K562 (cell line): ENCODE data around the gene EFHB. TPM values are rescaled to one million over a fixed set of nuclear protein-coding genes. Genes with fewer than 3 reads are reported as not detected.

ENCODE experiments used
- CHD4 ChIP-seq: fragments of 200-600 bp; sonication (generic); IDR thresholded peaks from 3 replicates; pipeline ENCODE4 v1.6.1; 2012; ENCODE audit warnings: low read depth, mild to moderate bottlenecking, mixed read lengths, low read length, inconsistent platforms; ENCODE audit not compliant: insufficient read depth, insufficient replicate concordance, poor library complexity, severe bottlenecking
- GATAD2B ChIP-seq: fragments of 450-650 bp; IDR thresholded peaks from 2 replicates; pipeline ENCODE4 v1.6.1; 2017; ENCODE audit warnings: mild to moderate bottlenecking, borderline replicate concordance
- KAT2B ChIP-seq: IDR thresholded peaks from one replicate; pipeline ENCODE4 v1.6.1; 2012; ENCODE audit warnings: low read depth, mild to moderate bottlenecking, control low read depth, inconsistent platforms, low read length, moderate library complexity
- KDM2B ChIP-seq: fragments of 250-450 bp; sonication (Bioruptor Pico); IDR thresholded peaks from 2 replicates; pipeline ENCODE4 v1.8.0; 2021; ENCODE audit warnings: mild to moderate bottlenecking, moderate library complexity
- MAFK ChIP-seq: IDR thresholded peaks from 2 replicates; pipeline ENCODE4 v1.6.1; 2011; ENCODE audit warnings: low read length, improper control_type of control experiment
- MTA2 ChIP-seq: fragments of 450-650 bp; IDR thresholded peaks from 2 replicates; pipeline ENCODE4 v1.6.1; 2016; ENCODE audit warnings: low read depth
- NFYB ChIP-seq: IDR thresholded peaks from 2 replicates; pipeline ENCODE4 v1.6.1; 2011; ENCODE audit warnings: mild to moderate bottlenecking, moderate library complexity; ENCODE audit not compliant: insufficient read length; ENCODE audit errors: extremely low read depth
- PHTF2 ChIP-seq: fragments of 250-450 bp; sonication (Bioruptor Pico); IDR thresholded peaks from 2 replicates; pipeline ENCODE4 v1.5.0; 2021; ENCODE audit warnings: mild to moderate bottlenecking
- RB1 ChIP-seq: fragments of 450-650 bp; IDR thresholded peaks from 2 replicates; pipeline ENCODE4 v1.6.1; 2017; ENCODE audit warnings: low read depth, mild to moderate bottlenecking
- SREBF1 ChIP-seq: fragments of 150-350 bp; IDR thresholded peaks from 2 replicates; pipeline ENCODE4 v1.6.1; 2014; ENCODE audit warnings: antibody characterized with exemption, low read depth, low read length, borderline replicate concordance
- TARDBP ChIP-seq: fragments of 450-650 bp; IDR thresholded peaks from 2 replicates; pipeline ENCODE4 v1.6.1; 2016
- TRIM24 ChIP-seq, 2 experiments: fragments of 450-650 bp; IDR thresholded peaks; 2 replicates each; pipeline ENCODE4 v1.6.1; 2016
- ZNF24 ChIP-seq: fragments of 450-650 bp; IDR thresholded peaks from 2 replicates; pipeline ENCODE4 v1.6.1; 2016
- polyA plus RNA-seq, 8 experiments: library from polyadenylated mRNA; depleted of rRNA in 4 of 8; stranded (reverse) in 5 of 8; unstranded in 3 of 8; fragments of >200 nt; fragmentation: Nextera tagmentation in 2 of 8; fragmentation: Illumina TruSeq in 1 of 8; extraction: Ambion mirVana in 2 of 8; extraction: Trizol in 1 of 8; gene quantifications; 2 replicates each; pipeline versions ENCODE4 v1.2.1 to v1.2.3, GENCODE V29; 2011 to 2014; ENCODE audit warnings: inconsistent platforms in 1 of 8, missing spikeins in 1 of 8
- total RNA-seq, 7 experiments: library from RNA; depleted of rRNA in 6 of 7; stranded (reverse); fragments of >200 nt in 6 of 7; fragmentation: Illumina TruSeq in 2 of 7; extraction: Trizol in 2 of 7; gene quantifications; 2 replicates each; pipeline versions ENCODE4 v1.2.1 to v1.2.3, GENCODE V29; 2011 to 2021; ENCODE audit warnings: low replicate concordance in 1 of 7
- TF ChIP-seq, protein P1 (sequence below): fragments of 250-450 bp; sonication (Bioruptor Pico); IDR thresholded peaks from 2 replicates; pipeline ENCODE4 v1.5.0; 2021
- TF ChIP-seq, protein P2 (sequence below): sonication (generic); formaldehyde crosslinking; IDR thresholded peaks from 2 replicates; pipeline ENCODE4 v1.8.0; 2022; ENCODE audit warnings: mild to moderate bottlenecking, missing genetic modification reagents
- TF ChIP-seq, protein P3 (sequence below): fragments of 450-650 bp; IDR thresholded peaks from 2 replicates; pipeline ENCODE4 v1.6.1; 2017; ENCODE audit warnings: antibody characterized with exemption
- TF ChIP-seq, protein P4 (sequence below): fragments of 250-450 bp; sonication (Bioruptor Pico); IDR thresholded peaks from 2 replicates; pipeline ENCODE4 v1.4.0; 2020; ENCODE audit warnings: mild to moderate bottlenecking
- TF ChIP-seq, protein P5 (sequence below): fragments of 450-650 bp; formaldehyde crosslinking; IDR thresholded peaks from 2 replicates; pipeline ENCODE4 v1.4.0; 2020; ENCODE audit warnings: mild to moderate bottlenecking

Gene EFHB
- total and polyA plus RNA-seq, 9 of the 15 experiments (the other 6 are each of a cell fraction or from before 2014, with no cell fraction given): 1.5 to 4.0 (median 1.8) TPM

DNA sequence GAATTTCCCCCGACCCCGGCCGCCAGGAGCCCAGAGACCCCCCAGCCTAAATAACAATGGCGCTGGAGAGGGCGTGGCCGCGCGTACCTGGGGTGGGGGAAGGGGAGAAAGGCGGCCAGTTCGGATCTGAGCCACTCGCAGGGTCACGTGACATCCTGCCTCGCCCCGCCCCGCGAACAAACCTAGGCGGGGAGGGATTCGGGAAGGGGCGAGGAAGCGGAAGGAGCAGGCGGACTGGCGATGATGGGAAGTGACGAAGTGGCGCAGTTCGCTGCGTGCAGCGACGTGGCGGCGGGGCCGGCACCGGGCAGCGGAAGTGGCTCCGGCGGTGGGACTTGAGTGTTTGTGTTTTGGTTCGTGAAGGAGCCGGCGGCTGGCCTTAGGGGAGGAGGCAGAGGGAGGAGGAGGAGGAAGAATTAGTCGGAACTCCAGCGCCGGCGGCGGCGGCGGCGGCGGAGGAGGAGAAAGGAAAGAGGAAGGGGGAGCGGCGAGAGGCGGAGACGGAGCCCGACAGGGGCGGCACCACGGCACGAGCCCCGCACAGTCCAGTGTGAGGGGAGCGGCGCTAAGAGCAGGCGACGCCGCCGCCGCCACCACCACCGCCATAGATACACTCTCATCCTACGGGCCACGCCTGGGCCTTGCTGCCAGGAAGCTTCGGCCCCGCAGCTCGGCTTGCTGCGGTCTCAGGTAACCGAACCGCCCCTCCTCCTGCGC is 13.0 kb upstream of the EFHB start, which contains the start of gene RAB5A (continued):
- TF ChIP-seq, protein P1, sequence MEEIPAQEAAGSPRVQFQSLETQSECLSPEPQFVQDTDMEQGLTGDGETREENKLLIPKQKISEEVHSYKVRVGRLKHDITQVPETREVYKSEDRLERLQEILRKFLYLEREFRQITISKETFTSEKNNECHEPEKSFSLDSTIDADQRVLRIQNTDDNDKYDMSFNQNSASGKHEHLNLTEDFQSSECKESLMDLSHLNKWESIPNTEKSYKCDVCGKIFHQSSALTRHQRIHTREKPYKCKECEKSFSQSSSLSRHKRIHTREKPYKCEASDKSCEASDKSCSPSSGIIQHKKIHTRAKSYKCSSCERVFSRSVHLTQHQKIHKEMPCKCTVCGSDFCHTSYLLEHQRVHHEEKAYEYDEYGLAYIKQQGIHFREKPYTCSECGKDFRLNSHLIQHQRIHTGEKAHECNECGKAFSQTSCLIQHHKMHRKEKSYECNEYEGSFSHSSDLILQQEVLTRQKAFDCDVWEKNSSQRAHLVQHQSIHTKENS (CRISPR knock-in tag): no peak
- TF ChIP-seq, protein P2, sequence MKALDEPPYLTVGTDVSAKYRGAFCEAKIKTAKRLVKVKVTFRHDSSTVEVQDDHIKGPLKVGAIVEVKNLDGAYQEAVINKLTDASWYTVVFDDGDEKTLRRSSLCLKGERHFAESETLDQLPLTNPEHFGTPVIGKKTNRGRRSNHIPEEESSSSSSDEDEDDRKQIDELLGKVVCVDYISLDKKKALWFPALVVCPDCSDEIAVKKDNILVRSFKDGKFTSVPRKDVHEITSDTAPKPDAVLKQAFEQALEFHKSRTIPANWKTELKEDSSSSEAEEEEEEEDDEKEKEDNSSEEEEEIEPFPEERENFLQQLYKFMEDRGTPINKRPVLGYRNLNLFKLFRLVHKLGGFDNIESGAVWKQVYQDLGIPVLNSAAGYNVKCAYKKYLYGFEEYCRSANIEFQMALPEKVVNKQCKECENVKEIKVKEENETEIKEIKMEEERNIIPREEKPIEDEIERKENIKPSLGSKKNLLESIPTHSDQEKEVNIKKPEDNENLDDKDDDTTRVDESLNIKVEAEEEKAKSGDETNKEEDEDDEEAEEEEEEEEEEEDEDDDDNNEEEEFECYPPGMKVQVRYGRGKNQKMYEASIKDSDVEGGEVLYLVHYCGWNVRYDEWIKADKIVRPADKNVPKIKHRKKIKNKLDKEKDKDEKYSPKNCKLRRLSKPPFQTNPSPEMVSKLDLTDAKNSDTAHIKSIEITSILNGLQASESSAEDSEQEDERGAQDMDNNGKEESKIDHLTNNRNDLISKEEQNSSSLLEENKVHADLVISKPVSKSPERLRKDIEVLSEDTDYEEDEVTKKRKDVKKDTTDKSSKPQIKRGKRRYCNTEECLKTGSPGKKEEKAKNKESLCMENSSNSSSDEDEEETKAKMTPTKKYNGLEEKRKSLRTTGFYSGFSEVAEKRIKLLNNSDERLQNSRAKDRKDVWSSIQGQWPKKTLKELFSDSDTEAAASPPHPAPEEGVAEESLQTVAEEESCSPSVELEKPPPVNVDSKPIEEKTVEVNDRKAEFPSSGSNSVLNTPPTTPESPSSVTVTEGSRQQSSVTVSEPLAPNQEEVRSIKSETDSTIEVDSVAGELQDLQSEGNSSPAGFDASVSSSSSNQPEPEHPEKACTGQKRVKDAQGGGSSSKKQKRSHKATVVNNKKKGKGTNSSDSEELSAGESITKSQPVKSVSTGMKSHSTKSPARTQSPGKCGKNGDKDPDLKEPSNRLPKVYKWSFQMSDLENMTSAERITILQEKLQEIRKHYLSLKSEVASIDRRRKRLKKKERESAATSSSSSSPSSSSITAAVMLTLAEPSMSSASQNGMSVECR: peak; percentile 89
- TF ChIP-seq MAFK (no peak), NFYB (no peak), RB1 (peak; percentile 86), ZNF24 (0 out of 2 replicates have a peak, but pooled peaks have one; percentile 6), KDM2B (no peak), KAT2B (peak; percentile 23), TRIM24 (IDR thresholded peaks at IDR 0.05) (peak in 1 of 2 experiments; percentile 89; a peak in 2 of 4 replicates), PHTF2 (CRISPR knock-in tag) (no peak), GATAD2B (no peak; the same call in 1 of the 2 replicates), TARDBP (peak; percentile 54), SREBF1 (peak; percentile 88), MTA2 (no peak), CHD4 (no peak)
- TF ChIP-seq, protein P3, sequence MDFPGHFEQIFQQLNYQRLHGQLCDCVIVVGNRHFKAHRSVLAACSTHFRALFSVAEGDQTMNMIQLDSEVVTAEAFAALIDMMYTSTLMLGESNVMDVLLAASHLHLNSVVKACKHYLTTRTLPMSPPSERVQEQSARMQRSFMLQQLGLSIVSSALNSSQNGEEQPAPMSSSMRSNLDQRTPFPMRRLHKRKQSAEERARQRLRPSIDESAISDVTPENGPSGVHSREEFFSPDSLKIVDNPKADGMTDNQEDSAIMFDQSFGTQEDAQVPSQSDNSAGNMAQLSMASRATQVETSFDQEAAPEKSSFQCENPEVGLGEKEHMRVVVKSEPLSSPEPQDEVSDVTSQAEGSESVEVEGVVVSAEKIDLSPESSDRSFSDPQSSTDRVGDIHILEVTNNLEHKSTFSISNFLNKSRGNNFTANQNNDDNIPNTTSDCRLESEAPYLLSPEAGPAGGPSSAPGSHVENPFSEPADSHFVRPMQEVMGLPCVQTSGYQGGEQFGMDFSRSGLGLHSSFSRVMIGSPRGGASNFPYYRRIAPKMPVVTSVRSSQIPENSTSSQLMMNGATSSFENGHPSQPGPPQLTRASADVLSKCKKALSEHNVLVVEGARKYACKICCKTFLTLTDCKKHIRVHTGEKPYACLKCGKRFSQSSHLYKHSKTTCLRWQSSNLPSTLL: no peak
- TF ChIP-seq, protein P4, sequence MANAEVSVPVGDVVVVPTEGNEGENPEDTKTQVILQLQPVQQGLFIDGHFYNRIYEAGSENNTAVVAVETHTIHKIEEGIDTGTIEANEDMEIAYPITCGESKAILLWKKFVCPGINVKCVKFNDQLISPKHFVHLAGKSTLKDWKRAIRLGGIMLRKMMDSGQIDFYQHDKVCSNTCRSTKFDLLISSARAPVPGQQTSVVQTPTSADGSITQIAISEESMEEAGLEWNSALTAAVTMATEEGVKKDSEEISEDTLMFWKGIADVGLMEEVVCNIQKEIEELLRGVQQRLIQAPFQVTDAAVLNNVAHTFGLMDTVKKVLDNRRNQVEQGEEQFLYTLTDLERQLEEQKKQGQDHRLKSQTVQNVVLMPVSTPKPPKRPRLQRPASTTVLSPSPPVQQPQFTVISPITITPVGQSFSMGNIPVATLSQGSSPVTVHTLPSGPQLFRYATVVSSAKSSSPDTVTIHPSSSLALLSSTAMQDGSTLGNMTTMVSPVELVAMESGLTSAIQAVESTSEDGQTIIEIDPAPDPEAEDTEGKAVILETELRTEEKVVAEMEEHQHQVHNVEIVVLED (CRISPR knock-in tag): peak; percentile 96
- TF ChIP-seq, protein P5, sequence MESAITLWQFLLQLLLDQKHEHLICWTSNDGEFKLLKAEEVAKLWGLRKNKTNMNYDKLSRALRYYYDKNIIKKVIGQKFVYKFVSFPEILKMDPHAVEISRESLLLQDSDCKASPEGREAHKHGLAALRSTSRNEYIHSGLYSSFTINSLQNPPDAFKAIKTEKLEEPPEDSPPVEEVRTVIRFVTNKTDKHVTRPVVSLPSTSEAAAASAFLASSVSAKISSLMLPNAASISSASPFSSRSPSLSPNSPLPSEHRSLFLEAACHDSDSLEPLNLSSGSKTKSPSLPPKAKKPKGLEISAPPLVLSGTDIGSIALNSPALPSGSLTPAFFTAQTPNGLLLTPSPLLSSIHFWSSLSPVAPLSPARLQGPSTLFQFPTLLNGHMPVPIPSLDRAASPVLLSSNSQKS (CRISPR knock-in tag): no peak
